Measurements from ENCODE around the gene RAB23.
A peak's percentile ranks its signal among the peaks of the same experiment; 100 is the strongest.

The RAB23 gene

GRCh38 chr6:57173056-57173885 is 48.8 kb downstream of the RAB23 start:
- H3K4me3 ChIP-seq (ENCODE audit: low read depth, low read length) = peak overlapping the region; percentile 66
- TF ChIP-seq CTCF (IDR thresholded peaks at IDR 0.05; ENCODE audit: borderline replicate concordance, insufficient read depth, low read depth, low read length) = no peak

- TF ChIP-seq CTCF (IDR thresholded peaks at IDR 0.05; ENCODE audit: borderline replicate concordance, insufficient read depth, low read depth, low read length) = no peak
- H3K4me3 ChIP-seq (ENCODE audit: low read depth, low read length) = peak within 1 kb of the TSS; percentile 66
Measured at GRCh38 chr6:57172136-57173055, 49.7 kb downstream of the RAB23 start, which contains the start of gene BAG2. BAG2 (plus strand) TSS chr6:57172326; CDS start chr6:57172698, 372 bp downstream.

- no peak for TF ChIP-seq CTCF (IDR thresholded peaks at IDR 0.05; ENCODE audit: borderline replicate concordance, insufficient read depth, low read depth, low read length)
- no peak overlapping the region for H3K4me3 ChIP-seq (ENCODE audit: low read depth, low read length)
Measured at GRCh38 chr6:57165080-57165479, 57.0 kb downstream of the RAB23 start.

- no peak for TF ChIP-seq CTCF (IDR thresholded peaks at IDR 0.05; ENCODE audit: borderline replicate concordance, insufficient read depth, low read depth, low read length)
- H3K4me3 ChIP-seq (ENCODE audit: low read depth, low read length) = no peak overlapping the region
Measured at GRCh38 chr6:57163956-57164355, 58.2 kb downstream of the RAB23 start.

- H3K4me3 ChIP-seq (ENCODE audit: low read depth, low read length) = no peak overlapping the region
- no peak for TF ChIP-seq CTCF (IDR thresholded peaks at IDR 0.05; ENCODE audit: borderline replicate concordance, insufficient read depth, low read depth, low read length)
Measured at GRCh38 chr6:57162516-57162915, 59.6 kb downstream of the RAB23 start.

GRCh38 chr6:57162028-57162427 is 60.1 kb downstream of the RAB23 start:
- no peak for TF ChIP-seq CTCF (IDR thresholded peaks at IDR 0.05; ENCODE audit: borderline replicate concordance, insufficient read depth, low read depth, low read length)
- no peak overlapping the region for H3K4me3 ChIP-seq (ENCODE audit: low read depth, low read length)
